HAP-1 (cell line): ENCODE data around the gene FGGY.

Experiments used
- DNase-seq, 2 experiments: peaks; one replicate each; pipeline ENCODE4 v3.0.0-alpha.2; 2016 to 2020; ENCODE audit warnings: low spot score in 2 of 2
- H3K27me3 ChIP-seq: fragments of 250-450 bp; sonication (Bioruptor Pico); 2 replicates; pipeline ENCODE4 v1.5.1; 2020; ENCODE audit warnings: low read depth, mild to moderate bottlenecking, moderate library complexity
- H3K36me3 ChIP-seq: fragments of 250-450 bp; sonication (Bioruptor Pico); replicated peaks from 2 replicates; pipeline ENCODE4 v1.5.1; 2020; ENCODE audit warnings: mild to moderate bottlenecking
- H3K4me1 ChIP-seq: fragments of 250-450 bp; sonication (Bioruptor Pico); 2 replicates; pipeline ENCODE4 v1.5.1; 2020; ENCODE audit warnings: mild to moderate bottlenecking
- H3K4me3 ChIP-seq: fragments of 250-450 bp; sonication (Bioruptor Pico); 2 replicates; pipeline ENCODE4 v1.5.1; 2020; ENCODE audit warnings: mild to moderate bottlenecking, moderate library complexity
- H3K9me3 ChIP-seq: fragments of 250-450 bp; sonication (Bioruptor Pico); 2 replicates; pipeline ENCODE4 v1.5.1; 2020; ENCODE audit warnings: mild to moderate bottlenecking, moderate library complexity
- in situ Hi-C: fragments of 300-500 bp; cut with MboI; formaldehyde crosslinking; loops from 3 replicates; pipeline ENCODE4 v1.14.3; 2020; ENCODE audit warnings: low sequenced_read_pairs, inconsistent platforms, mixed read lengths

FGGY gene

GRCh38 chr1:59355361-59355760 lies 58.5 kb downstream of the FGGY start:
- no peaks in the 10 kb centered on the region for H3K9me3 ChIP-seq
- no peaks in the 10 kb centered on the region for H3K27me3 ChIP-seq
- DNase-seq = no peak
- H3K4me1 ChIP-seq = no peaks in the 10 kb centered on the region
- in situ Hi-C loops = no loop called here
- H3K4me3 ChIP-seq = no peak overlapping the region
- no peaks in the 10 kb centered on the region for H3K36me3 ChIP-seq

DNA sequence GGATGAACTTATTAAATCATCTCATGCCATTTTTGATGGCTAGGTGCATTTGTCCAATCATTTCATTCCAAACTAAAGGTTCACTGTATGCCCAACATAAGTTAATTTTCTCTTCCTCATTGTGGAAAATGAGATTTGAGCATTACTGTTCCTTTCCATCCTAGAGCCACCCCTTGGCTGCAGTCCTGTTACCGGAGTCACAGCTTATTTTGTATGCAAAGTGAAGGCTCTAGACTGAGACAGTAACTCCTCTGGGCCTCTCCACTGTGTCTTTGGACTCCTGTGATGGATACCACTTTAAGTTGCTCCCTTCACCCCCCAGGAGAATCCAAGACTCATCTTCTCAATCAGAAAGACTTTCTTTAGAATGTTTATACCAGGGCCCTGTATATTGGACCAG lies 59.7 kb downstream of the FGGY start:
- Histone ChIP-seq H3K4me3 (no peak overlapping the region), H3K27me3 (no peaks in the 10 kb centered on the region), H3K4me1 (no peaks in the 10 kb centered on the region), H3K9me3 (no peaks in the 10 kb centered on the region), H3K36me3 (no peaks in the 10 kb centered on the region)
- DNase-seq = no peak
- in situ Hi-C loops = no loop called here

GRCh38 chr1:59357645-59358320 lies 60.9 kb downstream of the FGGY start:
- Histone ChIP-seq H3K27me3 (no peaks in the 10 kb centered on the region), H3K4me1 (no peaks in the 10 kb centered on the region), H3K4me3 (no peak overlapping the region), H3K9me3 (no peaks in the 10 kb centered on the region), H3K36me3 (no peaks in the 10 kb centered on the region)
- no peak for DNase-seq
- in situ Hi-C loops = no loop called here

DNA sequence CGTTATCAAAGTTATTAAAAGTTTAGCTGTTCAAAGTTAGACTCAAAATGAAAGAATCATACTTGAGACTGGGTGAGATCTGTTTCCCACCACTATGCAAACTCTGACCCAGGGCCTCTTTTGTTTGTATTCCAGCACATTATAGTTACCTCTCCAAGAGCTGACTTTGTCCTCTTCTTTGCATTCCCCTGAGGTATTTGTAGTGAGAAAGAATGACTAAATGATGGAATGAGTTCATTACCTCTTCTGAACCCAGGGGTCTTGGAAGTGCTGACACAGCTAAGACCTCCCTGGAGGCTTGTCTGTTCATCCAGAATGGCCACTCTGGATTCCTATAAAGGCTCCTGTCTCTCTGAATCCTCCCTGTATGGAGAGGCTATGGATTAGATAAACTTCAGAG lies 62.4 kb downstream of the FGGY start:
- Histone ChIP-seq H3K9me3 (no peaks in the 10 kb centered on the region), H3K4me3 (no peak overlapping the region), H3K36me3 (no peaks in the 10 kb centered on the region), H3K27me3 (no peaks in the 10 kb centered on the region), H3K4me1 (no peaks in the 10 kb centered on the region)
- DNase-seq = no peak
- in situ Hi-C loops = no loop called here

GRCh38 chr1:59360170-59360569 lies 63.3 kb downstream of the FGGY start:
- no peaks in the 10 kb centered on the region for H3K27me3 ChIP-seq
- no peaks in the 10 kb centered on the region for H3K4me1 ChIP-seq
- no peaks in the 10 kb centered on the region for H3K9me3 ChIP-seq
- H3K4me3 ChIP-seq = no peak overlapping the region
- no peak for DNase-seq
- no peaks in the 10 kb centered on the region for H3K36me3 ChIP-seq
- in situ Hi-C loops = no loop called here

DNA sequence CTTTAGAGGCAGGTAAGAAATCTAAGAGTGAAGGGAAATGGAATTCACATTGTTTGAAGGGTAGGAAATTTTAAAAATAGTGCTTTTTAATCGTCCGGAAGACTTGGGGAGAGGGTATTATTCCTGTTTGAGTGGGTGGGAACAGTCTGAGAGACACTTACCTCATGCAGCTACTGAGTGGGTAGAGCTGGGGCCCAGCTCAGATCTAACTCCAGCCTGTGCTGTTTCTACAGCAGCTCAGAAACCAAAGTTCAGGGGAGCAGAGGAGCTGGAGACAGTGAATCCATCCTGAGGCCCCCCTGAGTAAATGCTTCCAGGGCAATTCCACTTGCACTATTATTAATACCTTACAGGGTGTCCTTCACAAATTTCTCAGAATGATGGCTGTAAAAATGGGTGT lies 63.8 kb downstream of the FGGY start:
- no peak for DNase-seq
- Histone ChIP-seq H3K4me3 (no peak overlapping the region), H3K4me1 (no peaks in the 10 kb centered on the region), H3K36me3 (no peaks in the 10 kb centered on the region), H3K9me3 (no peaks in the 10 kb centered on the region), H3K27me3 (no peaks in the 10 kb centered on the region)
- in situ Hi-C loops = no loop called here

- in situ Hi-C loops = no loop called here
- no peaks in the 10 kb centered on the region for H3K27me3 ChIP-seq
- H3K4me3 ChIP-seq = no peak overlapping the region
- no peak for DNase-seq
- H3K36me3 ChIP-seq = no peaks in the 10 kb centered on the region
- no peaks in the 10 kb centered on the region for H3K9me3 ChIP-seq
- H3K4me1 ChIP-seq = no peaks in the 10 kb centered on the region
Measured at GRCh38 chr1:59361766-59362165, 64.9 kb downstream of the FGGY start.

- DNase-seq = no peak
- Histone ChIP-seq H3K27me3 (no peaks in the 10 kb centered on the region), H3K4me3 (no peak overlapping the region), H3K36me3 (no peaks in the 10 kb centered on the region), H3K9me3 (no peaks in the 10 kb centered on the region), H3K4me1 (no peaks in the 10 kb centered on the region)
- in situ Hi-C loops = no loop called here
Measured at GRCh38 chr1:59364037-59364436, 67.1 kb downstream of the FGGY start.

DNA sequence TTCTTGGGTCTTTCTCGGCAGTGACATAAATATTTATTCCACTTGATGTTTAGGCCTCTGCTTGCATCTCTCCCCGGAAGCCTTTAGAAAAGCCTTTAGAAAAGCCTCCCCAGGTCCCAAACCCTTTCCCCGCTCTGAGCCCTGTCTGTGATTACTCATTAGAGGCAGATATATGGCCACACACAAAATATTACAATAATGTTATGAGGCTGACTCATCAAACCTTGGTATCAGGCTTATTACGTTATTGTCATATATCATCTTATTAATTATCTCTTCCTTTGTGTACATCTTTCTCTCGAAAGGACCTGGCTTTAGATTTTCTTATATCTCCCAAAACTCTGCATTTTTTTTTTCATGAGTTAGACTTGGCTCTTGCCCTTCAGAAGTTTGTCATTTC lies 69.5 kb downstream of the FGGY start:
- no peak for DNase-seq
- in situ Hi-C loops = no loop called here
- Histone ChIP-seq H3K36me3 (no peaks in the 10 kb centered on the region), H3K27me3 (no peaks in the 10 kb centered on the region), H3K4me1 (no peaks in the 10 kb centered on the region), H3K9me3 (no peaks in the 10 kb centered on the region), H3K4me3 (no peak overlapping the region)

- no peaks in the 10 kb centered on the region for H3K4me1 ChIP-seq
- DNase-seq = no peak
- H3K9me3 ChIP-seq = no peaks in the 10 kb centered on the region
- H3K27me3 ChIP-seq = no peaks in the 10 kb centered on the region
- in situ Hi-C loops = no loop called here
- no peaks in the 10 kb centered on the region for H3K36me3 ChIP-seq
- no peak overlapping the region for H3K4me3 ChIP-seq
Measured at GRCh38 chr1:59367301-59368007, 70.6 kb downstream of the FGGY start.

- Histone ChIP-seq H3K4me1 (no peaks in the 10 kb centered on the region), H3K27me3 (no peaks in the 10 kb centered on the region), H3K4me3 (no peak overlapping the region), H3K36me3 (no peaks in the 10 kb centered on the region), H3K9me3 (no peaks in the 10 kb centered on the region)
- no peak for DNase-seq
- in situ Hi-C loops = no loop called here
Measured at GRCh38 chr1:59368008-59368670, 71.2 kb downstream of the FGGY start.

DNA sequence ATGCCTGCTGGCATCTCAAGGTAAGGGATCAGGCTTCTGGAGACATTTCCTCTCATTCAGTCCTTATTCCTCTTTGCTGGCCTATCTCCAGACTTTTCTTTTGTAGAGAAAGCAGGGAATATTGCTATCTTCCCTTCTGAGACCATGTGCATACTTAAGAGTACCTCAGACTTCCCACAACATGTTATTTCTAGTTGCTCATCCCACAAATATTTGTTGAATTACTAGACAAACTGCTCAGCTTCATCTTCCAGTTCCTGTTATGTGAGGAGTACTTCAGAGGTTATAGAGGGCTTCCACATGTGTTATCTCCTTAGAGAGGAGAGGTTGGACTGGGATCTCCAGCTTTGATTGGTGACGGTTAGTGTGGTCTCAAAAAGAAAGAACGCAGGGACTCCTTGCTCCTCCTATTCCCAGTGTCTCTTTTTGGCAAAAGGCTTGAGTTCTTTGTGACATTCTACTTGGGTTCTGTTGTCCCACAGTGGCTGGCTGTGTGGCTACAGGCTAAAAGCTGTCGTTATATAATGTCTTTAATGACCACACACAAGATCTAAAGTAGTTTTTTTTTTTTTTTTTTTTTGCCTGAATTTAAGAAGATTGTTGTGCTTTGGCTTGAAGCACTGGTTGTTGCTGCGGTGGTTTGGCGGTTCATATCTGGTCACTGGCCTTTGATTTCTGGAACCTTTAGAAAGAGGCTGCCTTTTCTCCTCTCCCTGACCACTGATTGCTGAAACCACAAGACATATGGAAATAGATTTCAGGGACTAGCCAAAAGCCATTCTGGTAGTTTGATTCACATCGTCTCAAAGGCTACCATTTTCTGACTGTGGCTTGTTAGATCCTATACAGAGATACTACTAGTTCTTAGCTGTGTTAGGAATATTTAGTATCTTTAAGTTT lies 78.7 kb downstream of the FGGY start:
- Histone ChIP-seq H3K9me3 (no peaks in the 10 kb centered on the region), H3K36me3 (no peaks in the 10 kb centered on the region), H3K4me3 (no peak overlapping the region), H3K27me3 (no peaks in the 10 kb centered on the region), H3K4me1 (no peaks in the 10 kb centered on the region)
- no peak for DNase-seq
- in situ Hi-C loops = no loop called here

- no peak for DNase-seq
- Histone ChIP-seq H3K4me3 (no peak overlapping the region), H3K4me1 (no peaks in the 10 kb centered on the region), H3K27me3 (no peaks in the 10 kb centered on the region), H3K9me3 (no peaks in the 10 kb centered on the region), H3K36me3 (no peaks in the 10 kb centered on the region)
- in situ Hi-C loops = no loop called here
Measured at GRCh38 chr1:59377350-59377904, 80.5 kb downstream of the FGGY start.
